HG02852 (cell line): ENCODE measurements around the gene SREBF1.
A peak's percentile ranks its signal among the peaks of the same experiment; 100 is the strongest.

Experiments used
- ATAC-seq: cut with Tn5 transposase; IDR thresholded peaks from one replicate; pipeline ENCODE4 v1.9.1; 2021; ENCODE audit warnings: mild to moderate bottlenecking, moderate library complexity; ENCODE audit not compliant: unreplicated experiment

The SREBF1 gene

GRCh38 chr17:17826342-17826713 is 10.5 kb downstream of the SREBF1 start:
- no peak for ATAC-seq

GRCh38 chr17:17824783-17825614 is 11.8 kb downstream of the SREBF1 start:
- ATAC-seq, result no peak

DNA sequence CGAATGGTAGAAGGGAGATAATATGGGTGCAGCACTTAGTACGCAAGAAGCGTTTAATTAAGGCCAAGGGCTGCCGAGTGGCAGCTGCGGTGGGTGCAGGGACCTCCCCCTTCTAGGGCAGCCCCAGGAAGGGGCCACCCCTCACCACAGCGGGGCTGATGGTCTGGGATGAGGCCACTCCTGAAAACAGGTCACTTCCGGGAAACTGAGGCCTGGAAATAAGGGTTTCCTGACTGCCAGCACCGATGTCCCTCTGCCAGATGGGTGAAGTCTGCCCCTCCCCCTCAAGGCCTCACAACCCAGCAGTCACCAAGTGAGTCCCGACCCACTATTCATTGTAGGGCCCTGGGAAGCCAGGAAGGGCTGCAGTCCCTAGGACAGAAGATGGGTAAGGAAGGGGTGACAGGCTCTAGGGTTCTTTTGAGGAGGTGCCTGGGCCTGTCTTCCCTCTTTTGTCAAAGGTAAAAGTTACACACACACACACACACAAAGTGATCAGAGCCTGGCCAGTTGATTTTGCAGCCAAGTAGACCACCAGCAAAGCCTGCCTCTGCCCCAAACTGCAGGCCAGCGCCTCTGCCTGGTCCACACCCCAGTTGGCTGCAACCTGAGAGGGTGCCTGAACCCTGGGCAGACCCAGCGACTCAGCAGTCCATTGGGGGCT is 12.5 kb downstream of the SREBF1 start:
- ATAC-seq, result no peak

DNA sequence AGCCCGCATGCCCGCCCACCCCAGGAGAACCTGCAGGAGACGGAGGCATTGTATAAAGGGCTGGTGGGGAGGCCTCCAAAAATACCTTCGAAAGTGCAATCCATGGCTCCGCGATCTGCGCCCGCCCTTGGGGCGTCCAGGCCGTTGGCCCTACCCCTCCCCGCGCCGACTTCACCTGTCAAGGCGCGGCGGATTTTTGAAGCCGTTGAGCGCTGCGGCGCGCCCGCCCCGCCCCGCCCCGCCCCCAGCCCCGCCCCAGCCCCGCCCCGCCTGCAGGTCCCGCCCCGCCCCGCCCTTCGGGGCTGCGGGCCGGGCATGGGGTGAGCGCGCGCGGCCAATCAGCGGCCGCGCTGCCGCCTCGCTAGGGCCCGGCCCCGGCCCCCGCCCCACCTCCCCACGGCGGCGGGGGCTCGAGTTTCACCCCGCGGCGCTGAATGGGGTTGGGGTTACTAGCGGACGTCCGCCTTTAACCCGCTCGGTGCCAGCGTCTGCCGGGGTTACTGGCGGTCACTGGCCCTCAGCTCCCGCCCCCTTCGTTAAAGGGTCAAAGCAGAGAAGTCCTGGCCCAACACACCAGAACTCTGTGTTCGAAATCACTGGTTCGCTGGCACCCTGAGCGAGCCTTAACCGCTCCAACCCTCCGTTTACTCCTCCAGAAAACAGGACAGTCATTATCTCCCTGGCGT is 13.2 kb downstream of the SREBF1 start:
- ATAC-seq, result peak; percentile 72

GRCh38 chr17:17822616-17823015 is 14.2 kb downstream of the SREBF1 start:
- ATAC-seq, result no peak

GRCh38 chr17:17822189-17822588 is 14.6 kb downstream of the SREBF1 start:
- ATAC-seq, result no peak

DNA sequence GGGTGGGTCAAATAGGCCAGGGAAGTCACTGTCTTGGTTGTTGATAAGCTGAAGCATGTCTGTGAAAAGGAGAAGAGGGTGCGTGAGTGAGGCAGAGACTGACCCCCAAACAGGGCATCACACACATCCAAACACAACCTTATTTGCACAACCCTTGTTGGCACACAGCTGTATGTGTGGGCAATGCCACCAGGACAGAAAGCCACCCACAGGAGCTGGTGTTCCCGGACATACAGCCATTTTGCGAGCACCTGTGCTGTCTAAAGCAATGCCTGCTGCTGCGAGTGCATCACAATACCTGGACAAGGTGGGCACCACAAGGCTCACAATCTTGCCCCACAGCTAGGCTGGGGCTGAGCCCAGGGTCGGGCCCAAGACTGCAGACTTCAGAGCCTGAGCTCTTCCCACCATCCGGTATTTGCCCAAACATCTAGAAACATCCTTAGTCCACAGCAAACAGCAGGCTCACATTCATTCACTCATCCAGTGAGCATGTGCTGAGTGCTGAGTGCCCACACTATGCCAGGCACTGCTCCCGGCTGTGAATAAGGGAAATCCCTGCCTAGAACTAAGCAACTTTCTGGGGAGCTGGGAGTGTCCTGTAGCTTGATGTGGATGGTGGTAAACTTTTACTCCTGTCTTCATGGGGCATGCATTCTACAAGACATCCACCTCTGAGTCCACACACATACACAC is 16.2 kb downstream of the SREBF1 start:
- ATAC-seq, result no peak

DNA sequence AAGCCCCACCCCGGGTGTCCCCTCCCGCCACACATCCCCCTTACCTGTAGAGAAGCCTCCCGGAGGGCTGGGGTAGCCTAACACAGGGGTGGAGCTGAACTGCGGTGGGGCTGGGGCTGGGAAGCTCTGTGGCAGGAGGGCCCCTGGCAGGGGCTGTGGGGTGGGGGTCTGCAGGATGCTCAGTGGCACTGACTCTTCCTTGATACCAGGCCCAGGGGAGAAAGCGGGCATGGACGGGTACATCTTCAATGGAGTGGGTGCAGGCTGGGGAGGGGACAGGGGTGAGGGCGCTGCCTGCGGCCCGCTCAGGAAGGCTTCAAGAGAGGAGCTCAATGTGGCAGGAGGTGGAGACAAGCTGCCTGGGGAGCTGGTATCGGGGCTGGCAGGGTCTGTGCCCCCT is 16.7 kb downstream of the SREBF1 start:
- ATAC-seq, result no peak

DNA sequence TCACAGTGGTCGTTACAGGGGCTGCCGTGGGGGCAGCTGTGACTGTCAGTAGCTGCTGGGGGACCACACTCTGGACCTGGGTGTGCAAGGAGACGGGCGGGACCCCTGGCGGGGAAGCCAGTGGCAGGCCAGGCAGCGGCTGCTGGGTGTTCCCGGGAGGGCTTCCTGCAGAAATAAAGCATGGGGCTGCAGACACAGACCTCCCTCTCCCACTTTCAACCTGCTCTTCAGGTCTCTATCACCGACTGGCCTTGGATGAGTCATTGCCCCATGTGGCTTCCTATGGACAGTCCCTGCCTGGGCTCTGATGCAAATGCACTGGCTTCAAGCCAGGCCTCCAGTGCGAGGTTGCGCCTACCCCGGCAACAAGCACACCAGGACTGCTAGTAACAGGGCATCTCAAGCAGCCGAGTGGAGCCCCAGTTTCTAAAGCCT is 17.2 kb downstream of the SREBF1 start:
- no peak for ATAC-seq

- no peak for ATAC-seq
Measured at GRCh38 chr17:17819111-17819510, 17.7 kb downstream of the SREBF1 start.

DNA sequence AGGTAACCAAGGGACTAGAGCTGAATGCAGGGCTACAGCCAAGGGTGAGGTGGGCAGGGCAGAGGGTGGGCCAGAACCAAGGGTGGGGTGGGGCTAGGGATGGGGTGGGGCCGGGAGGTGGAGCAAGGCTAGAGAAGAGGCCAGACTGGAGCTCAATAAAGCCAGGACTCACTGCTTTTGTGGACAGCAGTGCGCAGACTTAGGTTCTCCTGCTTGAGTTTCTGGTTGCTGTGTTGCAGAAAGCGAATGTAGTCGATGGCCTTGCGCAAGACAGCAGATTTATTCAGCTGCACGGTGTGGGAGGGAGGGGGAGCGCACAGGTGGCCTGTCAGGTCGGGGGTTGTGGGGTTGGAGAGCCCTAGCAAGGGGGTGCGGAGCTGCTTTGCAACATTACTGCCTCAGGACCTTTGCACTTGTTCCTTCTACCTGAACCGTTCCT is 18.7 kb downstream of the SREBF1 start:
- no peak for ATAC-seq

DNA sequence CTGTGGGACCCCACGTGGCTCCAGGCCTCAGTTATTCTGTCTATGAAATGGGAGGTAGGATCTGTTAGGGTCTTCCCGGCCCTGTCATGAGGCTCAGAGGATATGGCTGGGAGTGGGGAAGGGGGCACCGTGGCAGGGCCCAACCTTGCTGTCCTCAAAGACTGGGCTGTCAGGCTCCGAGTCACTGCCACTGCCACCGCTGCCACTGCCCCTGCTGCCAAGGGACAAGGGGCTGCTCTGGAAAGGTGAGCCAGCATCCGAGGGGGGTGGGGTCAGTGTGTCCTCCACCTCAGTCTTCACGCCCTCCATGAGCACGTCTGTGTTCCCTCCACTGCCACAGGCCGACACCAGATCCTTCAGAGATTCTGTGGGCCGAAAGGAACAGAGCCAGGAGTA is 19.2 kb downstream of the SREBF1 start:
- ATAC-seq, result no peak

- ATAC-seq, result no peak
Measured at GRCh38 chr17:17816831-17817551, 19.8 kb downstream of the SREBF1 start.

DNA sequence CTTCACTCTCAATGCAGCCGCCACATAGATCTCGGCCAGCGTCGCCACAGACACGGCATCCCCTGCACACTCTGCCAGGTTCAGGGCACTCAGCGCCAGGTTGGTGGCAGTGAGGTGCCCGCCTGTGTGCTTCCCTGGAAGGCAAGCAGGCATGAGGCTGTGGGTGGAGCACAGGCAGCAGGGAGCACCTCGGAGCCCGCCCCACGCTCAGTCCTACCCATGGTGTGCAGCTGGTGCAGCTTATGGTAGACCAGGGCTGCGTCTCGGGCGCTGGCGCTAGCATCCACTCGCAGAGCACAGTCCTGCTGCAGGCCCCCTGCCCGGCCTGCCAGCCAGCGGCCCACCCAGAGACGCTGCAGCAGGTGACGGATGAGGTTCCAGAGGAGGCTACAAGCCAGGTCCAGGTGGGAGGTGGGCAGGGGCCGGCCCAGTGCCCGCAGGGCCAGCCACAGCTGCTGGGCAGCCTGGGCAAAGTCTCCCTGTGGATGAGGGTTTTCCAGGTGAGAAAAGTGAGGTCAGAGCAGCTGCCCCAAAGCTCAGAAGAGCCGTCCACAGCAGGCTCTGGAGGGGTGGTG is 20.5 kb downstream of the SREBF1 start:
- no peak for ATAC-seq

DNA sequence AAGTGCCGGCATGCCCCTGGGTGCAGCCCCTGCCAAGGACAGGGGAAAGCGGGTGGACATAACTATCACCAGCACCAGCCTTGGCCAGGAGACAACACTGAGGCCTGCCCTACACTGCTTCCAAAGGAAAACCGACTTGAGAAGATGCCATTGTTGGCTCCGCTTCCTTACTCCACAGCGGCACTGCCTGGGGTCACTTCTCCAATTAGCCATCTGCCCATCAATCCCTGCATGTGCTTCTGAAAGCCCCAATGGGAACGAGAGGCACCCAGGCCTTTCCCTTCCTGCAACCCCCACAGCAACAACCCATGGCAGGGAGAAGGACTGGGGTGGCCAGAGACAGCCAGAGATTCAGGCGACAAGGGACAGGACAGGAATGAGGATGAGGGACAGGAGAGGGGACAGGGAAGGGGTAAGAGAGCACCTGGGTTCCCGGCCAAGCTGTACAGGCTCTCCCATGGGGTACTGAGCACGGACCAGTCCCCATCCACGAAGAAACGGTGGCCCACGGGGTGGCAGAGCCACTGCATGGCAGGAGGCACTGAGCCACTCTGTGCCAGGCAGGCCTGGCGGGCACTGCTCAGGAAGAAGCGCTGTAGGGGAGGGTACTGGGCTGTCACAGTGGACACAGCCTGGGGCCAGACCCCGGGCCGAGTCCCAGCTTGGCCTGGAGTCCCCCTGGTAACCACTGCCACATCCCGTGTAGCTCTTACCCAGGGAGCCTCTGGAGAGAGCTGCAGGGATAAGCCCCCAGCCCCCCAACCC is 21.2 kb downstream of the SREBF1 start:
- ATAC-seq, result no peak

GRCh38 chr17:17815062-17815406 is 21.8 kb downstream of the SREBF1 start:
- ATAC-seq, result no peak

- no peak for ATAC-seq
Measured at GRCh38 chr17:17814162-17815061, 22.4 kb downstream of the SREBF1 start.

- ATAC-seq, result no peak
Measured at GRCh38 chr17:17813725-17814095, 23.1 kb downstream of the SREBF1 start.
